Activated CD4-positive, alpha-beta T cell treated with anti-CD3 and anti-CD28 coated beads, Interleukin-2, amount 50 U/mL, for 1 hour (primary cell): Measurements from ENCODE around the gene ZNF92.
"Not testable (repeated sequence)": the region's sequence is repeated elsewhere in the genome, so short reads cannot be mapped to it uniquely, and the experiment has no call there.

Source experiments
- DNase-seq: peaks from one replicate; pipeline ENCODE4 v3.0.0-alpha.2; 2020

Gene ZNF92

GRCh38 chr7:65373608-65374351 is at the start of gene ZNF92:
Gene ZNF92 (plus strand): TSS chr7:65373855. CDS start chr7:65373998, 143 bp downstream.
- peak; percentile 94 for DNase-seq

- no peak for DNase-seq
Observed at GRCh38 chr7:65325793-65326432, 47.7 kb upstream of the ZNF92 start.

GRCh38 chr7:65338346-65338745 is 35.3 kb upstream of the ZNF92 start:
- no peak for DNase-seq

GRCh38 chr7:65339257-65339656 is 34.4 kb upstream of the ZNF92 start:
- no peak for DNase-seq

GRCh38 chr7:65342723-65343629 is 30.7 kb upstream of the ZNF92 start:
- no peak for DNase-seq

- DNase-seq = not testable (repeated sequence)
Observed at GRCh38 chr7:65344541-65344940, 29.1 kb upstream of the ZNF92 start.

- no peak for DNase-seq
Observed at GRCh38 chr7:65354263-65354662, 19.4 kb upstream of the ZNF92 start.

- DNase-seq = no peak
Observed at GRCh38 chr7:65369843-65370242, 3.8 kb upstream of the ZNF92 start.

- DNase-seq = no peak
Observed at GRCh38 chr7:65371468-65371867, 2.2 kb upstream of the ZNF92 start.

GRCh38 chr7:65379318-65379717 is 5.7 kb downstream of the ZNF92 start:
- DNase-seq = no peak

- DNase-seq = no peak
Observed at GRCh38 chr7:65381742-65382141, 8.1 kb downstream of the ZNF92 start.

GRCh38 chr7:65382452-65382851 is 8.8 kb downstream of the ZNF92 start:
- DNase-seq = no peak

GRCh38 chr7:65387891-65388290 is 14.2 kb downstream of the ZNF92 start:
- no peak for DNase-seq

- DNase-seq = no peak
Observed at GRCh38 chr7:65390588-65390987, 16.9 kb downstream of the ZNF92 start.

- no peak for DNase-seq
Observed at GRCh38 chr7:65397730-65398142, 24.1 kb downstream of the ZNF92 start.

GRCh38 chr7:65398671-65399070 is 25.0 kb downstream of the ZNF92 start:
- DNase-seq = not testable (repeated sequence)

- DNase-seq = not testable (repeated sequence)
Observed at GRCh38 chr7:65399101-65399500, 25.4 kb downstream of the ZNF92 start.

- DNase-seq = no peak
Observed at GRCh38 chr7:65404020-65404419, 30.4 kb downstream of the ZNF92 start.

- DNase-seq = not testable (repeated sequence)
Observed at GRCh38 chr7:65406706-65407105, 33.1 kb downstream of the ZNF92 start.

GRCh38 chr7:65409363-65409762 is 35.7 kb downstream of the ZNF92 start:
- DNase-seq = no peak

- DNase-seq = no peak
Observed at GRCh38 chr7:65411249-65411648, 37.6 kb downstream of the ZNF92 start.

GRCh38 chr7:65422670-65423069 is 49.0 kb downstream of the ZNF92 start:
- DNase-seq = no peak

GRCh38 chr7:65423286-65423685 is 49.6 kb downstream of the ZNF92 start:
- not testable (repeated sequence) for DNase-seq
